Stimulated activated naive CD8-positive, alpha-beta T cell treated with anti-CD3 and anti-CD28 coated beads, Interleukin-15, Interleukin-2, amounts not matched to agents 100 U/mL and 50 U/mL, for 24 hours (primary cell): Measurements from ENCODE around the gene HOXC12.

Source experiments
- ATAC-seq: fragments of 150-1000 bp; cut with Tn5 transposase; one replicate; pipeline ENCODE4 v1.10.0; 2021
- DNase-seq: peaks from one replicate; pipeline ENCODE4 v3.0.0; 2021

HOXC12 gene

DNA sequence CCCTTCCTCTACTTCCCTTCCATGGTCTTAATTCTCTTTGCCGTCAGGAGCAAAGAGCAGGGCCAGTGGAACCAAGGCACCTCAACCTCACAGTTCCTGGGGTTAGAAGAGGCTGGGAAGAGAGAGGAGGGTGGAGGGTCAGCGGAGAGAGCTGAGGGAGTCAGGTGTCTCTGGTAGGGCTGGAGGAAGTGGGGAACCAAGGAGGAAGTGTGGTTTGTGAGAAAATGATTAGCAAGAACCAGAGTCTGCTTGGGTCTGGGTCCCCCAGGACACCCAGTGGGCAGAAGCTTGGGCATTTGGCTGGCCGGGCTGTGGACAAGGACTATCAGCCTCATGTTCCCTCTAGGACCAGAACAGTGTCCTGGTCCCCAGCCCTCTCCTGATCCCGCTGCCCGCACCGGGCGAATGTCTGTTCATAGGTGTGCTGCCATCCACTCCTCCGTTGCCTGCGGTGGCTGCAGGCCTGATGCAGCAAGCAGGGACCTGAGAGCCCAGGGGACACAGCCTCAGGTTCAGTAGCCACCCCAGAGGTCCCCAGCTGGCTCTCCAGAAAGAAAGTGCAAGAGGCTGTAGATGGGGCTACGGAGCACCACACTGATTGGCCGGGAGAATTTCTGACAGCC is 2.3 kb downstream of the HOXC12 start:
- DNase-seq (no peak), ATAC-seq (no peak)

DNA sequence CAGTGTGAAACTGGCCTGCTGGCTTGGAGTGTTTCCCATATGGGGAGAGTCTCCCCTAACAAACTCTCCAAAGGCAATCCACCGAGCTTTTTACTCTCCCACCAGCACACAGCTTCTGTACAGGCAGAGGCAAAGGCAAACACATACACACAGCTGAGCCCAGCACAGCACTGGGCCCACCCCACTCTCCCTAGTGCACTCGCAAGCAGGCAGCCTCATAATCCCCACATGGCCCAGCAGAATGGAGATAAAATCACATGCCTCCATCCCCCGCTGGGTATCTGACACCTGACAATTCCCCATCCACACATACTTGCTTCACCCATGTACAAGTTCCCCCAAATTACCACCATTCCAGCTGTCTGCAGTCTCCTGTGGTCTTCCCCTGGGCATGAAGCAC is 3.4 kb downstream of the HOXC12 start:
- no peak for ATAC-seq

DNA sequence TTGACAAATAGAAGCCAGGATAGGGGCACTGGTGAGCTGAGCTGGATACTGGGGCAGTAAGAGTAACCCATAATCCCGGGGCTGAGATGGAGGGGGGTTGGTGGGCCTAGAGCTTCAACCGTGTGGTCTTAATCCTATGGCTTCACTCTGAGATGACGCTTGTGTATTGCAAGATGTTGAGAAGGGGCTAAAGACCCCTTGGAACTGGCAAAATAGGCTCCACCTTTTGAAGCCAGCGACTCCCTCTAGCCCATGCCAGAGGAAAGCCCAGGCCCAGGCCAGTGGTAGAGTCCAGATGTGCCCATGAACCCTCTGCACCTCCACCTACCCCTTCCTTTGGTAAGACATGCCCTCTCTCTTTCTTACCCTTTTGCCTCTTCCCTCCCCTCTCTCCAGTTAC is 4.6 kb downstream of the HOXC12 start:
- DNase-seq (no peak), ATAC-seq (no peak)

More for the DNA sequence above, 3.4 kb downstream of the HOXC12 start:
- no peak for DNase-seq

DNA sequence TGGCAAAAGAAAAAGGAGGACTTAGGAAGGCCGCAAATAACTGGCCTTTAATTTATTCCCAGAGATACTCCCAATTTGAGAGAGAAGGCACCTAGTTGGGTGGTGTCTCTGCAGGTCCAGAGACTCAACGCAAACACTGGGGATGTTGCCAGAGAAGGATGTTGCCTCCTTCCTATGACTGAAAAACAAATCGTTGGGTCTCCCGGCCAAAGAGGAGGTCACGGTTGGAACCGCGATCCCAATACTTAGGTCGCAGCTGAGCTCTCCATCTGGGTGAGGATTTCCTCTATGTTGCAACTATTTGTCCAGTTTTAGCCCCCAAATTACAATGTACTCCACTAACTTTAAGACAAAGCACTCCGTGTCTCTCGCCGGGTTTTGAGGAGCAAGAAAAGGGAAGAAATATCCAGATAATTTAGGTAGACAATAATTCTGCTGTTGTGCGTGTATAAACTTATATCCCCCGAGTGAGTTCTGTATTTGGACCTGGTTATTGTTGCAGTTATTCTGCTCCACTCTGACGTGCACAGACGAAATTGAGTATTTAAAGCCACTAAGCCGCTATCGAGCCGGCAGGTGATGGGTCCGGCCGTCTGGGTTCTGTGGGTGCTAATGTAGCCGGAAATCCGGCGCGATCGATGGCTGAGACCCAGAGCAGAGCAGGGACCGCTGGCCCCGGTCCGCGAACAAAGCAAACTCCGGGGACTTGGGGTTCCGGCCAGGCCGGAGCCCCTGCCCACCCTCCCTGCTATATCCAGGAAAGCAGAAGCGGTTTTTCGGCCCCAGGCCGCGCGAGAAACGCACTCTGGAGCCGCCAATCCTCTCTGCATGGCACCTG is 5.7 kb downstream of the HOXC12 start:
- ATAC-seq (no peak), DNase-seq (no peak)

DNA sequence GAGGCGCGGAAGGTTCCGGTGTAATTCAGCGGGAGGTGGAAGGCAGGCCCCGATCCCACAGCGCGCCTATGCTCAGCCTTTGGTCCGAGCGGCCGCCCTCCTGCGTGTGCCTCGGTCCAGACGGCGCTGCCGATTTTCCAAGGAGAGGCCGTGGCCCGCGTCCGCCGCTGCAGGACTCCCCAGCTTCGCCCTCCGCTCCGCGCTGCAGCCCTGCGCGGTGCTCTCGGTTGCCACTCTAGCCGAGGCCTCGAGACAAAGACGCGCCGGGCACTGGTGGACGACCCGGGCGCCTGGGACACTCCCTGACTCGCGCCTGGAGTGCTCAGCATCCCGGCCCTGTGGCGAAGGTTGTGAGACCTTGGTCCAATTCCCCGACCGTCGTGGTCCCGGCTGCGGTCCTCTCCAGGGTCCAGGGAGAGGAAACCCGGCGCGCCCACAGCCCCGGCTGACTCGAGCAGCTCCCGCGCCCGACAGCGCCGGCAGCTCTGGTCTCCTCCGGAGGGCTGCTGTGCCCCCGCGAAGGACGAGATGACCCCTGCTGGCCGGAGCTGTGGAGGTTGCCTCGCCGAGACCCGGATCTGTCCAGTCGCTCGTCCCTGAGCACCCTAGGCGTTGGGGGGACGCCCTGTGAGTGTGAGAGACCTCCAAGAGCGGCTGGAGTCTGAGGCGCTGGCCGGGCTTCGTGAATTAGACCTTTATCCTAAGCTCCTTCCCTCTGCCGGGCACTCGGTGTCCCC is 6.5 kb downstream of the HOXC12 start:
- DNase-seq, result no peak
- ATAC-seq, result no peak

DNA sequence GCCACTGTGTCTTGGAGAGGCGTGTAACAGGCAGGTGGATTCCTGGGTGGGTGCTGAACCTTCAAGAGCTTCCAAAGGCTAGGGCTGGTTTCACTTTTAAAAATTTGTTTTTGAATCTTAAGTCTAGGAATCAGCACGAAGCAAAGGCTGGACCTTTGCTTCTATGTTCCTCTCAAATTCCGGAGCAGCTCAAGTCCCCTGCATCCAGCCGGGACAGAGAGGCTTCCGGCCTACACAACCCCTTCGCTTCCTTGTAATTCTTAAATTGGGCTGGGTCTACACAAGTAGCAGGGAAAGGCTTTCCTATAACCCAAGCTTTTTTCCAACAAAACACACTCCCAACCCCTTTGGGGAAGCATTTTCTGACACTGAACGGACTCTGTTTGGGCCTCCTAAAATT is 8.3 kb downstream of the HOXC12 start:
- DNase-seq (no peak), ATAC-seq (no peak)

DNA sequence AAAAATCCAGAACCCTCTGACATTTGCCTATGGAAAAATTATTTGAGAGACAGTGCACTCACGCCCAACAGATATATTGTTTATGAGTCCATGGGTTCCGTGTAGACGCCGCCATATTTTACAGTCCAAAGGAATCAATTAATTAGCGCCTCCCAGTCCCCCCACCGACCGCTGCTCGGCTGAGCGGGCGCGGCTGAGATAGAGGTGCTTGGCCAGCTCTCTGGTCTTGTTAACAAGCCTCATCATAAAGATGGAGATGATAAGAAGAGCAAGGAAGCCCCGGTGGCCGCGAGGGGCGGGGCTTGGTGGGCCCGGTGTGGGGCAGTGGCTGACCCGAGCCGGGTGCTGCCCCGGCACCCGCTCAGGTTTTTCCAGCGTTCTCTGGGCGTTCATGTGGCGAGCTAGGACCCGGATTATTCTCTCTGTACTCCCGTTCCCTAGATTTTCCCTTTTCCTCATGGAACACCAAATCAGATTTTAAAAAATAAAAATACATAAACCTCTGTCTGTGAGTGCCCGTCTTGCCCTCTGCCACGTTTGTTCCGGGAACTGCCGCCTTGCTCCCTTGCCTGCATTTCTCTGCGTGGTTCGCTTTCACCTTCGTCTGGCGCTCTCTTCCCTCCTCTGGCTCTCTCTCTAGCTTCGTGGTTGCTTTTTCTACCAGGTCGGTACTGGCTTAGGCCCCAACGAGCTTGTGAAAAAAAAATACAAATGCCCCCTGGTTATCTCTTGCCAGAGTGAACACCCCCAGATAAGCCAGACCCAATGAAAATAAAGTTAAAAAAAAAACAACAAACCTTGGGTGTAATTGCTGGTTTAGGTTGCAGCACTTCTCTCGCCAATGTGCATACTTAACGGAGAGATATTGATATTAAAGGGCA is 9.0 kb downstream of the HOXC12 start:
- ATAC-seq, result no peak
- DNase-seq, result no peak

DNA sequence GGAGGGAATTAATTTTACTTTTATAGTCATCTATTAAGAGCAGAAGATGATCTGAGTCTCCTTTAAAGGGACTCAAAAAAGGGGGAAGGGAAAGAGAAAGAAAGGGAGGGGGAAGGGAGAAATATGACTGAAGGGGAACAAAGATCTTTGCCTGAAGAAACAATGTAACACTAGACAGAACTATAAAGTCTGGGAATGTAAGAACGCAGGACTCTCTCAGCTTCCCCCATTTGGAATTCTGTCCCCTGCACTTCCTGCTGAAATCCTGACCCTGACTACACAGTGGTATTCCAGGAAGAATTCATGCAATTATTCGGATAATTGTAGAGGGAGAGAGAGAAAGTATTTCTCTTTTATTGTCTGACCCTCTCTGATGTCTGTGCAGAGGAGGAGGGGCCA is 9.6 kb downstream of the HOXC12 start:
- DNase-seq (no peak), ATAC-seq (no peak)

DNA sequence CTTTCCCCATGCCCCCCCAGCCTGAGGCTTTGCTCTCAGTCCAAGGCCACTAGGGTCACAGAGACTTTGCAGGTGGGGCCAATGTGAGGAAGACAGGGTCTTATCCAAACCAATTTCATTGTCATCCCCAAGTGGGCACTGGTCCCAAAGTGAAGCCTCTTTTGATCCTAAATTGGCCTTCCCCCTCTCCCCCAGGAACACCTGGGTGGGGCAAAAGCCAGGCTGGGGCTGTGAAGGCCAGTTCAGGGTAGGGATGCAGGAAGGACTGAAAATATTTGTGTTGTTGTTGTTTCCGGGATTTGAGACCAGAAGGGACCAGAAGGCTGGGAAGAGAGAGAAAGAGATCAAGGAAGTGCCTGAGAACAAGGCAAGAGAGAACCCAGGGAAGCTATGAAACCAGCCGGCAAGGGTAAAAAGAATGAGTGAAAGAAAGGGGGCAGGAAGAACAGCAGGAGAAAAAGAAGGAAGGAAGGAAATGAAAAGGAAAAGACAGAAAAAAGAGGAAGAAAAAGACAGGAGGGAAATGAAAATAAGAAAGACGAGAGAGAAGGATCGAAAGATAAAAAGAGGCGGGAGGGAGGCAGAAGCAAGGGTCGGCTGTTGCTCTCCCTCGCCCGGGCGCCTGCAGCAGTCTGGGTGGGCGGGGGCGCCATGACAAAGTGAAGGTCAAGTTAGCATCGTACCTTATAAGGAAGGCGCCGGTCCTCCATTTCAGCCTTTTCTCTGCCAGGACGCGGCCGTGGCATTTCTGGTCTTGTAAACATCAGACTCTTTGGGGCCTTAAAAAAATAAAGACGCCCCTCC is 10.8 kb downstream of the HOXC12 start:
- no peak for ATAC-seq
- no peak for DNase-seq

DNA sequence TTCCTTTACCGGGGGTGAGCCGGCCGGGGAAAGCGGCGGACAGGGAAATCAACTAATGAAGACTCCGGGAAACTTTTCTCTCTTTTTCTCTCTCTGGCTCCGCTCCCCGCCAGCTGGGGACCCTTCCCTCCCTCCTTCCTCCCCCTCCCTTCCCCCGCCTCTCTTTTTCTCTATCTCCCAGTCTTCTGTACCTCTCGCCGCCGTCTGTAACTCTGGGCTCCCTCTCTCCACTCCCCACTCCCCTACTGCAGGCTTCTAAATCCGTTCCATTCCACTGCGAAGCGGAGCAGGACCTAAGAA is 11.3 kb downstream of the HOXC12 start:
- no peak for DNase-seq
- ATAC-seq, result no peak

DNA sequence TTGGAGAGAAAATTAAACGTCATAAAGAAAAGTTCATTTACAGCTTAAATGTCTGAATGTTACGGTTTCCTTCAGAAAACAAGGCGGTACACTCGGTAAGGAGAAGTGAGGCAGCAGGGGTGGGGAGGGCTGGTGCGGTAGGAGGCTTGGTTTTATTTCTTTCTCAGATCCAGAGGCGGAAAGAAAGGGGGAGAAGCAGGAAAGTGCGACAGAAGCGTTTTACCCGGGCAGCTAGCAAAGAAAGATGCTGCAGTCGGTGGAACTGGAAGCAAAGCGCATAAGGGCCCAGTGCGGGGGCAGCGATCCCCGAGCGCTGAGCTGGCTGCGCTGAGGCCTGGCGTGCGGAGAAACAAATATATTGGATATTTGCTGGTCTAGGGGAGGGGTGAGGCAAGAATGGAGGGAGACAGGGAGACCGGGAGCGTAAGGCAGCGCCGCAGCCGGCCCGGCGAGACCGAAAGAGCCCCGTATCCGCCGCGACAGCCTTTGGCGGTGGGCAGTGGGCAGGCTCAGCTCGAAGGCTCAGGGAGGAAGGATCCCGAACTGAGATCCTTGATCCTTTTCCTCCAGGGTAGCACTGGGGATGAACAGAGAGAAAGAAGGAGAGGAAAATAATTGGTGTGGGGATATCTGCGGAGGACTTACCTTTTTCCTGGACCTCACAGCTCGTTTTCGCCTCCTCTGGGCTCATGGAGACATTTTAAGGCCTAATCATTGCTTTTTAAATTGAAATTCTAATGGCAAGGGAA is 11.9 kb downstream of the HOXC12 start:
- no peak for DNase-seq
- no peak for ATAC-seq

DNA sequence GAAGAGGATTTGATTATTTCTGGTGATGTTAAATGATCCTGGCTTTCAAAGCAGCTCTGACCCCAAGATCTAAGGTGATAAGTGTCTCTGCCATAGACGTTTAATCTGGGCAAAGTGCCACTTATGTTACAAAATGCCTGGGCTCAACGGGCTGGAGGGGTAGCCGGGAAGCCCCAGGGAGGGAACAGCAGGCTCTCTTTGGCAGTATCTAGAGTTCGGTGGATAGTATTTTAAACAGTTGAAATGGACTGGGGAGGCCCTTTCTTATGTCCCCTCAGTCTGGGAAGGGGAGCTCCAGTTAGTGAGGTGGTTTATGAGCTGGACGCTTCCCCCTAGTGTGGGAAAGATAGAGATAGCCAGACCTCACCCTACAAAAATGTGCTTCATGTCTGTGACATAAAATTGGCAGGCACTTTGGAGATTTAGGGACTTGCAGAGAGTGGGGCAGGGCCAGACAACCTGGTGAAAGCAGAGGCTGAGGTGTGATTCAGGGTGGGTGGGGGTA is 12.8 kb downstream of the HOXC12 start:
- ATAC-seq, result no peak
- no peak for DNase-seq

DNA sequence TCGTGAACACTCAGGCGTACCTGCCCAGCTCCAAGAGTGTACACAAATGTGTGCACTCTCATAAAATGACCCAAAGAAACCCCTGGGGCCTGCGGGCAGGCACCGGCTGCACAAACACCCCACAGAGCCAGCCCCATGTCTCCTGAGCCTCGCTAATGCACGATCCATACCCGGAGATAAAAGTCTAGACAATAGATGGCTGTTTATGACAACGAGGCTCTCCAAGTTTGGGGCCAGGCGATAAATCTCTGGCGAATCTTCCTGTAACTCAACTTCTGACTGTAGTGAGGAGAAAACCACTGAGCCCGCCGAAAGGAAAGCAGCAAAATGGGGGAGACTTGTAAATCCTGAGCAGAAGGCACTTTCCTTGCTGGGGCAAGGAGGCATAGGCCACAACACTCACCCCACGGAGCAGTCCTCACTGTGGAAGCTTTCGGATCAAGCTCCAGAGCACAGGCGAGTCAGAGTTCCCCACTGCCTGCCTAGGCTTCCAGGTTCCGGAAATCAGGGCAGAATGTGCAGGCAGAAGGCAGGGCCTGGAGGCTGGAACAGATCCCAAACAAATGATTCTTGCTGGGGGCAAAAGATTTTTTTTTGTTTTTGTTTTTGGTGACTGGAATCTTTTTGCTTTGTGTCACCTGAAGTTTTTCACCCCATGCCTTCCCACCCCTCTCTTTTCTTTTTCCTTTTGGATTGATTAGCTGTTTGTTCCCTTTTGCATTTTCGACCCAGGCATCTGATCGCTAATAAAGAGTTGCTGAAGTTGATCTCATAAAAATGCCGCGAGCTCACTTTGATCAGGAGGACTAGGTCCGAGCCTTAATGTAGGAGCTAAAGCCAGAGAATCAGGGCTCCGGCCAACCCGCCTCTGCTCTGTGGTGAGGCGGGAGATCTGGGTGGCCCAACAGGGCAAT is 13.8 kb downstream of the HOXC12 start:
- DNase-seq (no peak), ATAC-seq (no peak)

DNA sequence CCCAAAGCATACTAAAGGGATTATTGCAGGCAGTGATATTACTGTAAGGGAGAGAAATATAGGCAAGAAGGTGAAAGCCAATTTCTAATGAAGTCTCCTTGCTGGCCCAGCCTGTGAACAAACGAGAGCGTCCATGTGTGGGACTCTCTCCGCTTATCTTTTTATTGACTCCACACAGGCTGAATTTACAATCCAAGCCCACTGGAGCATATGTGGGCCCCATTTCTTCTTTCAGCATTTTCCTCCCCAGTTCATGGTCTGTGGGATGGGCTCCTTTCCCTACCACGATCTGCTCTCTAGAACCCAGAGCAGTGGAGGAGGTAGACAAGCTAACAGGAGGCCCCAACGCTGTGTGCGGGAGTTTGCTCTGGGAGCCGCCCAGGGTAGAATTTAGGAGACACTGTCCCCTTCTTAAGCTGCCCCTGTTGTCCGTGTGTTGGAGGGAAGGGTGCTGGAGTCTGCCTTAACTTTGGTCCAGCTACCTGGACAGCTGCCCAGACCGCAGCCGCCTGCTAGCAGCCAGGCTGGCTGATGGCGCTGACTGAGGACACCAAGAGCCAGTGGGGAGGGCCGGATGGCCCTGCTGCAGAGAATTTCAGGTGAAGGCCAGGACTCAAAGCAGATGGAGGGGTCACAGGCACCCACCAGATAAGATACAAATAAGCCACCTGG is 15.0 kb downstream of the HOXC12 start:
- ATAC-seq, result no peak
- DNase-seq, result no peak

DNA sequence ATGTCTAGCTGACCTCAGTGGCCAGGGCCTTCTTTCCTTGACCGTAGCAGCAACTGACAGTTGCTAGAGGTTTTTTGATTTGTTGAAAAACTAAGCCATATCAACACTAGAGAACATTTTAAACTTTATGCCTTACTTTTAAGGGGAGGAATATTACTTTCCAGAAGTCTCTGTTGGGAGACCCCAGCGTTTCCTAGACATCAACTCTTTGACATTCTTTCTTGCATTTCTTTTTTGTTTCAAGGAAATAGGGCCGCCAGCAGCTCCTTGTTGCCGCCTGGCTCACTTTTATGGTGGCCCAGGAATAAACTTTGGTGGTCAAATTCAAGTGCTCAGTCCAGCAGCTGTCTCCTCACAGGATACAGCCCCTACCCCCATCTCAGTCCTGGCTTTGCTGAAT is 15.7 kb downstream of the HOXC12 start:
- no peak for ATAC-seq
- DNase-seq, result no peak

DNA sequence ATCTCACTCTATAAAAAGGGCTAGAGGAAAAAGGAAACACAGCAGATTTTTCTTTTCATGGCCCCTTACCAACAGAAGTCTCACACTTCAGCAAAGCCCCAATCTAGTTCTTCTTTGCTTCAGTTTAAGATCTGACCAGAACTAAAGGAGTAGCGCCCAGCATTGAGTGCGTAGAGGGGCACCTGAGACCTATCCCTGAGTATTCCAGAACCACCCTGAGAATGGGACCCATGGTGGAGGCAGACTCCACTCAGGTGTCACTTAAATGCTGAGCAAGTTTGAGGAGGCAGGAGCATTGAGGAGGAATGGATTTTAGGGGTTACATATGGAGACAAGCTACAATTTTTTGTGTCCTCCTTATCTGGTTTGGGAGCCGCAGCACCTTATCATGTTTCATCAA is 16.4 kb downstream of the HOXC12 start:
- DNase-seq (no peak), ATAC-seq (no peak)

DNA sequence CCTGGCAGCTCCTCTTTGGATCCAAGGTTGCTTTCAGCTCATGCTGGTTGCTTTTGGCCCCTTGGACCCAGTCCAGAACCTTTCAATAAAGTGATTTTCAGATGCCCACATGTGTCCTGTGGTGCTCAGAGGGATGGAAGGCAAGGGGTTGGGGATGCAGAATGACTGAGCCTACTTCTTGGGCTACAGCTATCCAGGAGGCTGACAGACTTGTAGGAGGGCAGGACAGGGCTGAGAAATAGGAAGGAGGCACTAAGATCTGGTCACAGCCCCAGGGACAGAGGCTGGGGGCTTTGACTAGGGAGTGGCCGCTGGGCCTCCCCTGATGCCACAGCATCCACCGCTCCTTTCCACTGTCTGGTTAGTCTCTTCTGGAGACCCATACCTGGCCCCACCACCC is 17.0 kb downstream of the HOXC12 start:
- ATAC-seq, result no peak
- no peak for DNase-seq

DNA sequence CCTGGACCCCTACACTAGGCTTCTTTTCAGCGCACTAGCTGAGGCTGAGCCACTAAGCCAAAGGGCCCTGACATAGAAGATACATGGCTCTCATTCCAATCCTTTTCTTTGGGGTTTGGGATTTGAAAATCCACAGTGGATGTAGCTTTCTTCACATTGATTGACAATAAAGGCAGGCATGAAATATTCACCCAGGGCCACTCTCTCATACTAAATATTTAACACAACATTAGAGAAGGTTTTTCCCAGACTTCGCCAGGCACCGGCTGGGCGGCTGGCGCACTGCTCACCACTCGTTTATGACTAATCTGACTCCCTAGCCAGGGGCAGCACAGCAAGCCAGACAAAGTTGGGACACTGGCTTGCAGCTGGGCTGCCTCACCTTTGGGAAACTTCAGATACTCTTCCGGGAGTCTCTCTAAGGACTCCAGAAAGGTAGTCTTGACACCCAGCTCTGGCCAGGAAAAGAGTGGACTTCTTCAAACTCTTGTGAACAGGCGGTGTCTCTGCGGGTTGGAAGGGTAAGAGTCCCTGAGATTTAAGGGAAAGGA is 17.5 kb downstream of the HOXC12 start:
- no peak for ATAC-seq
- no peak for DNase-seq
